GM12891 (cell line): ENCODE measurements around the gene TMEM222.
"Not testable (repeated sequence)": the region's sequence is repeated elsewhere in the genome, so short reads cannot be mapped to it uniquely, and the experiment has no call there.

Source experiments
- DNase-seq: peaks from one replicate; pipeline ENCODE4 v3.0.0; 2011; ENCODE audit warnings: low spot score; ENCODE audit not compliant: insufficient read length
- FAIRE-seq: peaks from 2 replicates; lab custom pipeline; 2011; peaks lifted over from hg19 to GRCh38; lab: Jason Lieb, UNC
- PAX5 ChIP-seq: IDR thresholded peaks from 2 replicates; pipeline ENCODE4 v1.6.1; 2011; ENCODE audit warnings: low read length, moderate library complexity, mild to moderate bottlenecking; ENCODE audit not compliant: insufficient read depth, severe bottlenecking
- POLR2A ChIP-seq: IDR thresholded peaks from 2 replicates; pipeline ENCODE4 v1.6.1; 2011; ENCODE audit warnings: low read depth, low read length, control low read depth
- POLR2AphosphoS5 ChIP-seq: IDR thresholded peaks from 2 replicates; pipeline ENCODE4 v1.6.1; 2011; ENCODE audit warnings: low read depth, low read length, control low read depth
- POU2F2 ChIP-seq: IDR thresholded peaks from 2 replicates; pipeline ENCODE4 v1.6.1; 2011; ENCODE audit warnings: low read depth, mild to moderate bottlenecking, control low read depth, low read length, moderate library complexity
- SPI1 ChIP-seq: IDR thresholded peaks from 2 replicates; pipeline ENCODE4 v1.6.1; 2011; ENCODE audit warnings: low read depth, low read length, control low read depth
- TAF1 ChIP-seq: IDR thresholded peaks from 2 replicates; pipeline ENCODE4 v1.6.1; 2011; ENCODE audit warnings: low read depth, low read length, control low read depth

Gene TMEM222

GRCh38 chr1:27374362-27375086 lies 52.6 kb downstream of the TMEM222 start, which contains the start of gene FCN3:
Gene FCN3, minus strand, starts transcription at chr1:27374824. Its CDS starts 6 bp downstream, at chr1:27374818.
- TF ChIP-seq POLR2AphosphoS5: no peak
- TF ChIP-seq POU2F2: no peak
- TF ChIP-seq POLR2A: no peak
- TF ChIP-seq TAF1: no peak
- no peak for TF ChIP-seq SPI1
- no peak for TF ChIP-seq PAX5
- no peak for DNase-seq
- no peak for FAIRE-seq

GRCh38 chr1:27377760-27378495 lies 56.0 kb downstream of the TMEM222 start:
- no peak for FAIRE-seq
- TF ChIP-seq PAX5: no peak
- TF ChIP-seq POU2F2: no peak
- no peak for TF ChIP-seq TAF1
- TF ChIP-seq SPI1: no peak
- TF ChIP-seq POLR2AphosphoS5: no peak
- no peak for TF ChIP-seq POLR2A
- DNase-seq: no peak

- TF ChIP-seq POU2F2: no peak
- TF ChIP-seq POLR2A: no peak
- TF ChIP-seq TAF1: no peak
- TF ChIP-seq PAX5: no peak
- no peak for TF ChIP-seq SPI1
- TF ChIP-seq POLR2AphosphoS5: no peak
- FAIRE-seq: no peak
- no peak for DNase-seq
These were observed 57.7 kb downstream of the TMEM222 start for GRCh38 chr1:27379564-27380122.

- no peak for TF ChIP-seq POLR2AphosphoS5
- TF ChIP-seq SPI1: no peak
- TF ChIP-seq PAX5: no peak
- TF ChIP-seq POLR2A: no peak
- DNase-seq (no peak), FAIRE-seq (no peak)
These were observed 58.3 kb downstream of the TMEM222 start for GRCh38 chr1:27380224-27380623.

GRCh38 chr1:27380766-27381733 lies 59.1 kb downstream of the TMEM222 start:
- FAIRE-seq (no peak), DNase-seq (no peak)
- no peak for TF ChIP-seq PAX5
- TF ChIP-seq POLR2AphosphoS5: no peak
- TF ChIP-seq TAF1: no peak
- no peak for TF ChIP-seq POLR2A
- no peak for TF ChIP-seq POU2F2
- TF ChIP-seq SPI1: no peak

GRCh38 chr1:27381969-27382762 lies 60.2 kb downstream of the TMEM222 start:
- DNase-seq (no peak), FAIRE-seq (no peak)
- TF ChIP-seq POU2F2 (no peak), PAX5 (no peak), POLR2AphosphoS5 (no peak), TAF1 (no peak), POLR2A (no peak), SPI1 (no peak)

GRCh38 chr1:27383039-27383605 lies 61.2 kb downstream of the TMEM222 start, which contains the start of gene CD164L2:
Gene CD164L2, minus strand, starts transcription at chr1:27383333. Its CDS starts 94 bp downstream, at chr1:27383239.
- DNase-seq (peak; percentile 52), FAIRE-seq (no peak)
- TF ChIP-seq SPI1 (no peak), POLR2A (no peak), PAX5 (no peak), TAF1 (no peak)

- FAIRE-seq (no peak), DNase-seq (no peak)
- TF ChIP-seq TAF1: no peak
- no peak for TF ChIP-seq SPI1
- TF ChIP-seq POLR2AphosphoS5: no peak
- no peak for TF ChIP-seq POLR2A
- TF ChIP-seq PAX5: no peak
- TF ChIP-seq POU2F2: no peak
These were observed 61.7 kb downstream of the TMEM222 start for GRCh38 chr1:27383661-27384060.

GRCh38 chr1:27384797-27385196 lies 62.8 kb downstream of the TMEM222 start:
- FAIRE-seq, DNase-seq: not testable (repeated sequence)
